ENCODE results near the gene MCU. TPM values are rescaled to one million over a fixed set of nuclear protein-coding genes. Genes with fewer than 3 reads are reported as not detected.
"Not testable (repeated sequence)": the region's sequence is repeated elsewhere in the genome, so short reads cannot be mapped to it uniquely, and the experiment has no call there.

The MCU gene
- 41.6 TPM for polyA plus RNA-seq
- long read RNA-seq, donor 1, transcript MCU-202 (8 exons, 2,949 nt): major isoform, 12 of 12 reads
- long read RNA-seq, donor 1, partial matches to known transcripts: 0 of 12 reads
- long read RNA-seq, donor 1, other reads (novel, unspliced or antisense): 0 of 12 reads
- long read RNA-seq, donor 2, transcript MCU-202 (8 exons, 2,949 nt): major isoform, 11 of 31 reads
- long read RNA-seq, donor 2, partial matches to known transcripts: 19 of 31 reads
- long read RNA-seq, donor 2, other reads (novel, unspliced or antisense): 0 of 31 reads
- long read RNA-seq, donor 3: 0 reads
- long read RNA-seq, donor 4, partial matches to known transcripts: 0 of 1 reads
- long read RNA-seq, donor 4, other reads (novel, unspliced or antisense): 0 of 1 reads
- long read RNA-seq, donor 5, transcript MCU-202 (8 exons, 2,949 nt): major isoform, 12 of 12 reads
- long read RNA-seq, donor 5, partial matches to known transcripts: 0 of 12 reads
- long read RNA-seq, donor 5, other reads (novel, unspliced or antisense): 0 of 12 reads
- long read RNA-seq, donor 6, transcript MCU-202 (8 exons, 2,949 nt): major isoform, 11 of 12 reads
- long read RNA-seq, donor 6, partial matches to known transcripts: 0 of 12 reads
- long read RNA-seq, donor 6, other reads (novel, unspliced or antisense): 0 of 12 reads
- long read RNA-seq, donor 7, transcript MCU-202 (8 exons, 2,949 nt): major isoform, 5 of 11 reads
- long read RNA-seq, donor 7, partial matches to known transcripts: 5 of 11 reads
- long read RNA-seq, donor 7, other reads (novel, unspliced or antisense): 0 of 11 reads
- long read RNA-seq, donor 8, transcript MCU-202 (8 exons, 2,949 nt): major isoform, 16 of 24 reads
- long read RNA-seq, donor 8, partial matches to known transcripts: 7 of 24 reads
- long read RNA-seq, donor 8, other reads (novel, unspliced or antisense): 0 of 24 reads
- long read RNA-seq, donor 9, transcript MCU-202 (8 exons, 2,949 nt): major isoform, 8 of 8 reads
- long read RNA-seq, donor 9, partial matches to known transcripts: 0 of 8 reads
- long read RNA-seq, donor 9, other reads (novel, unspliced or antisense): 0 of 8 reads
- long read RNA-seq, donor 10, transcript MCU-202 (8 exons, 2,949 nt): major isoform, 18 of 30 reads
- long read RNA-seq, donor 10, partial matches to known transcripts: 12 of 30 reads
- long read RNA-seq, donor 10, other reads (novel, unspliced or antisense): 0 of 30 reads
- long read RNA-seq, donor 11, transcript MCU-202 (8 exons, 2,949 nt): major isoform, 9 of 15 reads
- long read RNA-seq, donor 11, partial matches to known transcripts: 6 of 15 reads
- long read RNA-seq, donor 11, other reads (novel, unspliced or antisense): 0 of 15 reads

DNA sequence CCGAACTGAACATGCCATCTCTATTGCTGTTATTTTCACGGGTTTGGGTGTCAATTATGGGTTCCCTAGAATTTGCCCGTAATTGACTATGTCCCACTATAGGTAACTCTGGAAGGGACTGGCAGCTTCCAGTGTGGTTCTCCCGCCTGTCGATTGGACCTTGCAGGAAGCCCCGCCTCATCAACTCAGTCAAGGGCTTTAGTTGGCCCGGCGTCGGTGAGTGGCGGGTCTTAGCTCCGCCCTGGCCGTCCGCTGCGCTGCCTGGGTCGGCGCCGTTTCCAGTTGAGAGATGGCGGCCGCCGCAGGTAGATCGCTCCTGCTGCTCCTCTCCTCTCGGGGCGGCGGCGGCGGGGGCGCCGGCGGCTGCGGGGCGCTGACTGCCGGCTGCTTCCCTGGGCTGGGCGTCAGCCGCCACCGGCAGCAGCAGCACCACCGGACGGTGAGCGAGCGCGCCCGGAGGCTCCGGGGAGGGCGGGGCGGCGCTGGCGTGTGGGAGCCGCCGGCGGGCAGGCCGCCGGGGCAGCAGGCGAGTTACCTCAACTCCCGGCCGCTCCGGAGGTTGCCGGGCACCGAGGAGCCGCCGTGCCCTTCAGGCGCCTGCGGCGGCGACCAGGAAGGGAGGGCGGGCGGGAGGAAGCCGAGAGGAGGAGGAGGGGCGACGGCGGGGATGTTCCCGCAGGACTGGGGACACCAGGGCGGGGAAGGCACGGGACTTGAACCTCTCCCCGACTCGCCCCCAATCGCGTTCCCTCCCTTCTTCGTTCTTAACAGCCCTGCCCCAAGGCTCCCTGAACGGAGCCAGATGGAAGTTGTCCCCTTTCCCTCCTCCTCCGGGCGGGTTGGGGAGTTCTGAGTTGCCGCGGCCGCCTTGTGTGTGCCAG, at the start of gene MCU:
Gene MCU (plus strand): TSS at position 281 of the 881 bp plus-strand sequence. CDS start 9 bp downstream, at position 290.
- Histone ChIP-seq H3K27me3 (ENCODE audit: control insufficient read depth, insufficient read depth, low read length) (no peaks in the 10 kb centered on the region), H3K4me1 (ENCODE audit: control insufficient read depth, insufficient read depth, low read length) (peaks cover 16% of the 10 kb centered on the region), H3K9me3 (ENCODE audit: control insufficient read depth, low read depth, low read length) (no peaks in the 10 kb centered on the region), H3K4me3 (ENCODE audit: low read length) (peak within 1 kb of the TSS; percentile 96), H3K36me3 (ENCODE audit: control insufficient read depth, insufficient read depth, low read length) (no peaks in the 10 kb centered on the region), H3K27ac (ENCODE audit: low read length) (peak within 1 kb of the TSS; percentile 82)
- peak; percentile 94 to 95 for DNase-seq
- WGBS (ENCODE audit: insufficient coverage, low lambda C conversion rate): no CpG with 5 or more reads among the region's 83 CpGs

DNA sequence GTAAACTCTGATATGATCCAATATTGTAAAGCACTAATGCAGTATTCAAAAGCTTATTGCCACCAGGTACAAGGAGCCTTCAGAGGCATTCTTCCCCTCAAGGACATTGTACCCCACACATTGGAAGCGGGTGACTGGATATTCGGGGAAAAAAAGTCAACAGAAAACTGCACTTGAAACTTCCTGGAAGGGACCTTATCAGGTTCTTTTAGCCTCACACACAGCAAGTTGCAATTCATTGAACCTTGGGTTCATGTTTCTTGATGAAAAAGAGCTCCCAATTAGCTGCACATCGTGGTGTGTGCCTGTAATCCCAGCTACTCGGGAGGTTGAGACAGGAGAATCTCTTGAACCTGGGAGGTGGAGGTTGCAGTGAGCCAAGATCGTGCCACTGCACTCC, 49.6 kb upstream of the MCU start:
- Histone ChIP-seq H3K27ac (ENCODE audit: low read length) (no peak overlapping the region), H3K36me3 (ENCODE audit: control insufficient read depth, insufficient read depth, low read length) (no peaks in the 10 kb centered on the region), H3K4me1 (ENCODE audit: control insufficient read depth, insufficient read depth, low read length) (peaks cover 12% of the 10 kb centered on the region), H3K9me3 (ENCODE audit: control insufficient read depth, low read depth, low read length) (no peaks in the 10 kb centered on the region), H3K4me3 (ENCODE audit: low read length) (no peak overlapping the region), H3K27me3 (ENCODE audit: control insufficient read depth, insufficient read depth, low read length) (no peaks in the 10 kb centered on the region)
- WGBS (ENCODE audit: insufficient coverage, low lambda C conversion rate): no CpG with 5 or more reads among the region's 5 CpGs
- peak in 1 of 2 donors; percentile 48 for DNase-seq

DNA sequence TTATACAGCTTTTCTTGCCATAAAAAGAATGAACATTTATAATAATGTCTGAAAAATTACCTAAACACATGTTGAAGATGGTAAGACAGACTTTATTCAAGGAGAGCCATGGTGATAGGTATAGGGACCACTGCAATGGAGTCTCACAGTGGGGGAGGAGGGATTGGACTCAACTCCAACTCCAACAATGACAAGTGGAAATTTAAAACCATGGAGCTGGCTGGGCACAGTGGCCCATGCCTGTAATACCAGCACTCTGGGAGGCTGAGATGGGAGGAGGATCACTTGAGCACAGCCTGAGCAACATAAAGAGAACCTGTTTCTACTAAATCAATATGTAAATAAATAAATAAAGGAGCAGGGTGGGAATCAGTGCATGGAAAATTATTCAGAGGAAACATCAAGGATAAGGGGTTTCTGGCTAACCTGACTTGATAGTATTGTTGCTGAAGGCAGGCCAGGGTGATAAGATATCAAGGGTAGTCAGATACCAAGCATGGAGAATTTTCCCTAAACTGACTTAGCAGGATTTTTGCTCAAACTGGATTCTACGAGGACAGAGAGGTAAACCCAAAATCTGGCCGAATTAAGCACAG, 46.6 kb upstream of the MCU start:
- H3K36me3 ChIP-seq (ENCODE audit: control insufficient read depth, insufficient read depth, low read length): no peaks in the 10 kb centered on the region
- no peak overlapping the region for H3K4me3 ChIP-seq (ENCODE audit: low read length)
- no CpG with 5 or more reads among the region's 2 CpGs for WGBS (ENCODE audit: insufficient coverage, low lambda C conversion rate)
- H3K4me1 ChIP-seq (ENCODE audit: control insufficient read depth, insufficient read depth, low read length): peaks cover 2% of the 10 kb centered on the region
- no peak overlapping the region for H3K27ac ChIP-seq (ENCODE audit: low read length)
- no peaks in the 10 kb centered on the region for H3K9me3 ChIP-seq (ENCODE audit: control insufficient read depth, low read depth, low read length)
- DNase-seq: no peak
- no peaks in the 10 kb centered on the region for H3K27me3 ChIP-seq (ENCODE audit: control insufficient read depth, insufficient read depth, low read length)

- not testable (repeated sequence) for H3K4me3 ChIP-seq (ENCODE audit: low read length); H3K36me3 ChIP-seq (ENCODE audit: control insufficient read depth, insufficient read depth, low read length); H3K27ac ChIP-seq (ENCODE audit: low read length); DNase-seq; H3K27me3 ChIP-seq (ENCODE audit: control insufficient read depth, insufficient read depth, low read length); H3K4me1 ChIP-seq (ENCODE audit: control insufficient read depth, insufficient read depth, low read length); H3K9me3 ChIP-seq (ENCODE audit: control insufficient read depth, low read depth, low read length)
- no CpG with 5 or more reads among the region's 3 CpGs for WGBS (ENCODE audit: insufficient coverage, low lambda C conversion rate)
Observed at GRCh38 chr10:72646971-72647370, 45.0 kb upstream of the MCU start.

DNA sequence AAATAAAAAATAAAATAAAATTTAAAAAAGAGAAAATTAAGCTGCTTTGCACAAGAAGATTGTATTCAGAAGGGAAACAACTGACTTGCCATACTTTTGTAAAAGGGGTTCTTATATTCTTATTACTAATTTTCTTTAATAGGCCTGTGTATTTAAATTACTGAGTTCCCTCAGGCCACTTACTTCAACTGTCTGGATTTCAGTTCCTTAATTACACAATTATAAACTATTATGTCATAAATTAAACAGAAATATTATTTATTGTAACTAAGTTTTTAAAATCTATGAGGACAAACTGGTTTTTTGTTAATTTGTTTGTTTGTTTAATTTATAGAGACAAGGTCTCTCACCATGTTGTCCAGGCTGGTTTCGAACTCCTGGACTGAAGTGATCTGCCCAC, 43.6 kb upstream of the MCU start:
- Histone ChIP-seq H3K27me3 (ENCODE audit: control insufficient read depth, insufficient read depth, low read length) (no peaks in the 10 kb centered on the region), H3K4me1 (ENCODE audit: control insufficient read depth, insufficient read depth, low read length) (no peaks in the 10 kb centered on the region), H3K9me3 (ENCODE audit: control insufficient read depth, low read depth, low read length) (no peaks in the 10 kb centered on the region), H3K4me3 (ENCODE audit: low read length) (no peak overlapping the region), H3K27ac (ENCODE audit: low read length) (no peak overlapping the region), H3K36me3 (ENCODE audit: control insufficient read depth, insufficient read depth, low read length) (no peaks in the 10 kb centered on the region)
- no peak for DNase-seq
- 100% methylated on average over 1 of the region's 1 CpG for WGBS (ENCODE audit: insufficient coverage, low lambda C conversion rate)

DNA sequence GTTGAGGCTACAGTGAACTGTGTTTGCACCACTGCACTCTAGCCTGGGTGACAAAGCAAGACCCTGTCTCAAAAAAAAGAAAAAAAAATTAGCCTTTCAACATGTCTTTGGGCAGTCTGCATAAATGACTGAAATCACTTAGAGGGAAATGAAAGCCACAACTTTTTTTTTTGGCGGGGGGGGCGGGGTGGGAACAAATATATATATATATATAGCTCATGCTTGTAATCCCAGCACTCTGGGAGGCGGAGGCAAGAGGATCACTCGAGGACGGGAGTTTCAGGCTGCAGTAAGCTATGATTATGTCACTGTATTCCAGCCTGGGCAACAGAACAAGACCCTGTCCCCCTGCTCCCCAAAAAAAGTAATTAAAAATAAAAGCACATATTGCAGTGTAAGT, 42.7 kb upstream of the MCU start:
- Histone ChIP-seq H3K4me3 (ENCODE audit: low read length) (no peak overlapping the region), H3K27ac (ENCODE audit: low read length) (no peak overlapping the region), H3K27me3 (ENCODE audit: control insufficient read depth, insufficient read depth, low read length) (no peaks in the 10 kb centered on the region), H3K36me3 (ENCODE audit: control insufficient read depth, insufficient read depth, low read length) (no peaks in the 10 kb centered on the region), H3K4me1 (ENCODE audit: control insufficient read depth, insufficient read depth, low read length) (no peaks in the 10 kb centered on the region), H3K9me3 (ENCODE audit: control insufficient read depth, low read depth, low read length) (no peaks in the 10 kb centered on the region)
- DNase-seq: no peak
- WGBS (ENCODE audit: insufficient coverage, low lambda C conversion rate): no CpG with 5 or more reads among the region's 5 CpGs

DNA sequence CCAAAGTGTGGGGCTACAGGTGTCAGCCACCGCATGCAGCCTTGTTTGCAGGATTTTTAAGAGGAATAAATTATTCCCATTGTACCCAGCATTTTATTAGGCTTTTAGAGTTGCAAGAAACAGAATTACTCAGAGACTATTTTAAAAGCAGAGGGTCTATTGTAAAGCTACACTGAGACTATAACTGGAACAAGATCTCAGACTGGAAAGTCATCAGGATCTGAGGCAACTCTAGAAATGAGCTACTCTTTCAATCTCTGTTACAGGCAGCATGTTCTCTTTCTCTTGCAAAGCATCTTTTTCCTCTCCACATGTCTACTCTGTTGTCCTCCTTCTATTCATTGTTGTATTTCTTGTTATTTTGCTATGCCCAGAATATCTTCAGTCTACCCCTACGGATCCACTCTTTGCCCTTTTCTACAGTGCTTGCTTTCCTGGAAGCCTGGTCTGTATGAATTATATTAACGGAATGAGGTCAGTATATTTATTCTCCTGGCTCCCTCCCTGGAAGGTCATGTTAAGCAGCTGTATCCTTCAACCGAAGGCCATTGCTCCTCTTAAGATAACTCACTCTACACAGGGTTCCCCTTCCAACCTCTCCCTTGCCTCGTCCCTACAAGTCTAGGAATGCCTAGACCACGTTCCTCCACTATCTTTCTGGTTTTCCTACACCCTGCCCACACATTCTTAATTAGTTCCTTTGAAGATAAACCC, 38.4 kb upstream of the MCU start:
- DNase-seq: no peak
- Histone ChIP-seq H3K4me3 (ENCODE audit: low read length) (no peak overlapping the region), H3K4me1 (ENCODE audit: control insufficient read depth, insufficient read depth, low read length) (no peaks in the 10 kb centered on the region), H3K27ac (ENCODE audit: low read length) (no peak overlapping the region), H3K36me3 (ENCODE audit: control insufficient read depth, insufficient read depth, low read length) (no peaks in the 10 kb centered on the region), H3K9me3 (ENCODE audit: control insufficient read depth, low read depth, low read length) (no peaks in the 10 kb centered on the region), H3K27me3 (ENCODE audit: control insufficient read depth, insufficient read depth, low read length) (no peaks in the 10 kb centered on the region)
- 66% methylated on average over 2 of the region's 6 CpGs for WGBS (ENCODE audit: insufficient coverage, low lambda C conversion rate)

DNA sequence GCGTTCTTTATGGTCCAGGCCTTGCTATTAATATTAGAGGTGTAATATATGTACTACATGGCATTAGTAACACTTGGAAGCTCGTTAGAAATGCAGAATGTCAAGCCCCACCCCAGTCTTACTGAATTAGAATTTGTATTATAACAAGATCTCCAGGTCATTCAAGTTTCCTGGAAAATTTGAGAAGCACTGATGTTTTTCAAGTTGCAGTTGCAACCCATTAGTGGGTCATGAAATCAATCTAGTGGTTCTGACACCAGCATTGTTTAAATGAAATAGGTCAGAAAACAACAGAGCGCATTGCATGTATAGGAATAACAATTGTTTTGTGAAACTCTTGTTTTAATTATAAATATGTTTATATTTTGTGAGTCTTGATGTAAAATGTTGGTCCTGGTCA, 37.2 kb upstream of the MCU start:
- H3K36me3 ChIP-seq (ENCODE audit: control insufficient read depth, insufficient read depth, low read length): no peaks in the 10 kb centered on the region
- no peaks in the 10 kb centered on the region for H3K27me3 ChIP-seq (ENCODE audit: control insufficient read depth, insufficient read depth, low read length)
- H3K27ac ChIP-seq (ENCODE audit: low read length): no peak overlapping the region
- no peak for DNase-seq
- no peaks in the 10 kb centered on the region for H3K9me3 ChIP-seq (ENCODE audit: control insufficient read depth, low read depth, low read length)
- H3K4me1 ChIP-seq (ENCODE audit: control insufficient read depth, insufficient read depth, low read length): no peaks in the 10 kb centered on the region
- WGBS (ENCODE audit: insufficient coverage, low lambda C conversion rate): 100% methylated on average over 1 of the region's 3 CpGs
- no peak overlapping the region for H3K4me3 ChIP-seq (ENCODE audit: low read length)

Measured in large intestine (tissue), 12 donors.